ENCODE results near the gene ORAI3.
A peak's percentile ranks its signal among the peaks of the same experiment; 100 is the strongest.

The ORAI3 gene

GRCh38 chr16:30947541-30947858 is 1.4 kb upstream of the ORAI3 start:
- no peak overlapping the region for H3K4me3 ChIP-seq (ENCODE audit: low read depth, low read length)
- no peak for DNase-seq (ENCODE audit: low read depth)
- no peak for TF ChIP-seq CTCF (IDR thresholded peaks at IDR 0.05; ENCODE audit: control insufficient read depth, extremely low read depth, insufficient read depth)

- no peak for TF ChIP-seq CTCF (IDR thresholded peaks at IDR 0.05; ENCODE audit: control insufficient read depth, extremely low read depth, insufficient read depth)
- peak overlapping the region; percentile 76 for H3K4me3 ChIP-seq (ENCODE audit: low read depth, low read length)
- peak; percentile 63 for DNase-seq (ENCODE audit: low read depth)
Observed at GRCh38 chr16:30947859-30948666, 805 bp upstream of the ORAI3 start.

GRCh38 chr16:30949650-30950515 is 1.0 kb downstream of the ORAI3 start:
- H3K4me3 ChIP-seq (ENCODE audit: low read depth, low read length) = peak overlapping the region; percentile 76
- TF ChIP-seq CTCF (IDR thresholded peaks at IDR 0.05; ENCODE audit: control insufficient read depth, extremely low read depth, insufficient read depth) = no peak
- DNase-seq (ENCODE audit: low read depth) = peak; percentile 38

- no peak for TF ChIP-seq CTCF (IDR thresholded peaks at IDR 0.05; ENCODE audit: control insufficient read depth, extremely low read depth, insufficient read depth)
- H3K4me3 ChIP-seq (ENCODE audit: low read depth, low read length) = no peak overlapping the region
- no peak for DNase-seq (ENCODE audit: low read depth)
Observed at GRCh38 chr16:30950516-30951065, 1.7 kb downstream of the ORAI3 start.

- DNase-seq (ENCODE audit: low read depth) = no peak
- no peak for TF ChIP-seq CTCF (IDR thresholded peaks at IDR 0.05; ENCODE audit: control insufficient read depth, extremely low read depth, insufficient read depth)
- H3K4me3 ChIP-seq (ENCODE audit: low read depth, low read length) = no peak overlapping the region
Observed at GRCh38 chr16:30951193-30951592, 2.3 kb downstream of the ORAI3 start.

GRCh38 chr16:30951750-30952149 is 2.9 kb downstream of the ORAI3 start:
- no peak overlapping the region for H3K4me3 ChIP-seq (ENCODE audit: low read depth, low read length)

More at GRCh38 chr16:30951750-30952149, 2.9 kb downstream of the ORAI3 start:
- peak; percentile 81 for DNase-seq (ENCODE audit: low read depth)
- no peak for TF ChIP-seq CTCF (IDR thresholded peaks at IDR 0.05; ENCODE audit: control insufficient read depth, extremely low read depth, insufficient read depth)

Measured in LNCaP clone FGC (cell line).